AG09309 (cell line): Measurements from ENCODE around the gene NAA80.

Experiments
- DNase-seq: peaks from one replicate; pipeline ENCODE4 v3.0.0-alpha.2; 2010; ENCODE audit warnings: low read depth
- H3K4me3 ChIP-seq: 2 replicates; pipeline ENCODE4 v1.5.1; 2011; ENCODE audit warnings: mild to moderate bottlenecking, low read depth, low read length, moderate library complexity; ENCODE audit not compliant: control insufficient read depth
- TF ChIP-seq, protein P1 (sequence below): IDR thresholded peaks from 2 replicates; pipeline ENCODE4 v1.5.1; 2011; ENCODE audit warnings: mild to moderate bottlenecking, low read depth, low read length, inconsistent platforms; ENCODE audit not compliant: insufficient read depth, control insufficient read depth; ENCODE audit errors: missing control alignments

Gene NAA80

DNA sequence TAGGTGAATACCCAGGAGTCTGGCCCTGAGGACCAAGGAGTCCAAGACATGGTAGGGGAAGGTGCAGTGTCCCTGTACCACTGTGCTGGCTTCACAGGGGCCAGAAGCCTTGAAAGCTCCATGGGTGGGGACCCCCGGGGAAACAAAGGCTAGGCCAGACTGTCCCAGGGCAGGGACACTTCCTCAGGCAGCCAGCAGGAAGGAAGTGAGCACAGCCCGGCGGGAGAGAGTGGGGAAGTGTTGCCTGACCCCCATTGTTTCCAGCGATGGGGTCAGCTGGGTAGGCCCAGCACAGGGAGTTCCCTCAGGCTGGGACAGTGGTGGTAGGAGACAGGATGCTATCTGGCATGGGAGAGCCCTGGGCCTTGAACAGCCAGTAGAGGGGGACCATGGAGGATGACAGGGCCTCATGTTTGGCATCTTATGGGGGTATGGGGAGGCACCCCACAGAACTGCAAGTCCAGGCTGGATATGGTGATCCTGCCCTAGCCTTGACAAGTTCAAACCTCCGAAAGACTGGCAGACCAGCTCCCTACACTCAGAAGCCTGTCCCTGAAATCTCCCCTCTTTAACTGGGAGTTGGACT lies 24.5 kb upstream of the NAA80 start:
- TF ChIP-seq, protein P1, sequence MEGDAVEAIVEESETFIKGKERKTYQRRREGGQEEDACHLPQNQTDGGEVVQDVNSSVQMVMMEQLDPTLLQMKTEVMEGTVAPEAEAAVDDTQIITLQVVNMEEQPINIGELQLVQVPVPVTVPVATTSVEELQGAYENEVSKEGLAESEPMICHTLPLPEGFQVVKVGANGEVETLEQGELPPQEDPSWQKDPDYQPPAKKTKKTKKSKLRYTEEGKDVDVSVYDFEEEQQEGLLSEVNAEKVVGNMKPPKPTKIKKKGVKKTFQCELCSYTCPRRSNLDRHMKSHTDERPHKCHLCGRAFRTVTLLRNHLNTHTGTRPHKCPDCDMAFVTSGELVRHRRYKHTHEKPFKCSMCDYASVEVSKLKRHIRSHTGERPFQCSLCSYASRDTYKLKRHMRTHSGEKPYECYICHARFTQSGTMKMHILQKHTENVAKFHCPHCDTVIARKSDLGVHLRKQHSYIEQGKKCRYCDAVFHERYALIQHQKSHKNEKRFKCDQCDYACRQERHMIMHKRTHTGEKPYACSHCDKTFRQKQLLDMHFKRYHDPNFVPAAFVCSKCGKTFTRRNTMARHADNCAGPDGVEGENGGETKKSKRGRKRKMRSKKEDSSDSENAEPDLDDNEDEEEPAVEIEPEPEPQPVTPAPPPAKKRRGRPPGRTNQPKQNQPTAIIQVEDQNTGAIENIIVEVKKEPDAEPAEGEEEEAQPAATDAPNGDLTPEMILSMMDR, result no peak
- no peak overlapping the region for H3K4me3 ChIP-seq
- no peak for DNase-seq

DNA sequence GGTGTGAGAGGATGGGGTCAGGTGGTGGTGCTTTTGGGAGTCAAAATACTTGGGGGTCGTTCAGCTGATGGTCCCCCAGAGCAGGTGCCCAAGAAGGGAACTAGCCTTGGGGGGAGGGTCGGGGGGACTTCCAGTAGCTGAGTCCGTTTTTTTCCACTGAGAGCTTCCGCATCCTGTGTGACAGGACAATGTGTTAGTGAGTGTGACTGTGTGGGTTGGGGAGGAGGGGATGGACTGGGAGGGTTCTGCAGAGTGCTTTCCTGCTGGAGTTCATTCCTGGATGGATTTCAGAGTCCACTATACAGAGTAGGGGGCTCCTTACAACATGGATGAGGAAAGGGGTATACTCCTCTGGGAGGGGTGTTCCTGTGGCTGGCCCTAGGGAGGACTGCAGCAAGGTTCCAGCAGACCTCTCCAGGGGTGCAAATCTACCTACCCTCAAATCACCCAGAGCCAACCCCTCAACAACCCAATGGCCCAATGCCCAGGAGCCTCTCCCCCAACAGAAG lies 23.9 kb upstream of the NAA80 start:
- DNase-seq, result no peak
- no peak overlapping the region for H3K4me3 ChIP-seq
- TF ChIP-seq, protein P1, result no peak

DNA sequence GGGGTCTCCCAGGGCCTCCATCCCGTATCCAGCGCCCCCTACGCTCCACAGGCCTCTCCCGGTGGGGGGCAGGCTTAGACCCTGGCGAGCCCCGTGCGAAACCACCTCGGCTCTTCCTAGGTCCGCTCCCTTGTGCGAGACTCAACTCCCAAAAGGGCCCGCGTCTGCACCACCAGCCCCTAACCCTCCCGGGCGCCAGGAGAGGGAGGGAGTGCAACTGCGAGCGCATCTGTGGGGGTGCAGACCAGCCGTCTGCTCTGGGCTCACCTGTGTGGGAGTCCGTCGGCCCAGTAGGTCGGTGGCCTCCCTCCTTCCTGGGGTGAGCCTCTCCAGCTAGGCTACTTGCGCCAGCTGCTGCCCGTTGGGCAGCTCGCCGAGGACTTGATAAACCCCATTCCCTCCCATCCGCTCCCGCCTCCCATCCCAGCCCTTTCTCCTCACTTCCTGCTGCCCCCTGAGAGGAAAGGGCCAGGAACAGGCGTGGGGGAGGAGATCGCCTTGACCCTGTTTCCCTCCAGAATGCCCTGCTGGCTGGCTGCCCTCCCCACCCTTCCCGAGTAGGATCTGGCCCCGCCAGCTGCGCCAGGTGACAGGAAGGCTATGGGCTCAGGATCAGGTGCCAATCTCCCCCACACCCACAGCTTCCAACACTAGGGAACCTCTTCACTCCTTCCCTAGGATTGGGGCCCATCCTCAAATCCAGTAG lies 23.3 kb upstream of the NAA80 start, which contains the start of gene HYAL2:
TSS of gene HYAL2 (minus strand) at position 360 of the 706 bp plus-strand sequence. CDS start 2,256 bp downstream, outside the sequence.
- TF ChIP-seq, protein P1, result no peak
- H3K4me3 ChIP-seq, result peak within 1 kb of the TSS; percentile 61
- no peak for DNase-seq

DNA sequence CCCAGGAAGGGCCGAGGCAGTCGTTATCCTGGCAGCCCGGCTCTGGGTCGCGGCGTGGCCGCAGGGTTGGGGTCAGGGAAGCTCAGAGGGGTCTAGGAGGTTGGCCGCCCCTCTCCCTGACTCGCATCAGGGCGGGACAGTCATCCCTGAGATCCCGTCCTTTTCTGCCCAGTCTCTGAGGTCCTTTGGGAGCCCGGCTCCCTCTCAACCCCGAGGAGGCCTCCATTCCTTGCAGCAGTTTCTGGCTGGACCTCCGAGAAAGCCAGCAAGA lies 22.8 kb upstream of the NAA80 start:
- H3K4me3 ChIP-seq, result peak overlapping the region; percentile 61
- TF ChIP-seq, protein P1, result no peak
- no peak for DNase-seq

DNA sequence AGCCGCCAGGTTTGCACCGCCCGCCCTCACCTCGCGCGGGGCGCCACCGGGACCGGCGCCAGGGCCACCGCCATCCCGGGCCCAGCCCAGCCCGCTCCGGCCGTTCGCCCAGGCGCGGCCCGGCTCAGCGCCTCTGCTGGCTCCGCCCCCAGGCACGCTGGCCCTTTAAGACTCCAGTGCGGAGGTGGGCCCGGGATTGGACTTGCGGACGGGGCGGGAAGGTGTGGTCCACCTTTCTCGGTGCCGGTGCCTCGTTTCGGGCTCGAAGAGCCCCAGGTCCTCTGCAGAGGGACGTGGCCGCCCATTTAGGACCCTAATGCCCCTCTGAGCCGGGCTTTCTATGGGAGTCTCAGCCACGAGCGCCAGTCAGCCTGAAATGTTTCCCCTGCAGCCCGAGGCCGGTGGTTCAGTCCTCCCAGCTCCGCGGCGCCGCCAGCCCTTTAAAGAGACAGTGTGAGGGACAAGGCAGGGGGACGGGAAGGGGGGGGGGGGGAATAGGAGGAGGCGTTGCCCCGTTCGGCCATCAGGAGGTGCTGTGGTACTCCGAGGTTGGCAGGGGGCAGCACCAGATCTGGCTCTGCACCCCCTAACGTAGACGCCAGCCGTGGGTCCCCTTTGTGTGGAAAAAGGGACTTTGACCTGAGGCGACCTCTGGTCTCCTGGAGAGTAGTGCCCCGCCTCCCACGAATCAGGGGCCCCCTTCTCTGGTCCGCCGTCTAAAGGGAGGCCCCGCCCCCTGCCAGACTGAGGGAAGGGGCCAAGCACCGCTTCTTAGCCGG lies 22.3 kb upstream of the NAA80 start:
- H3K4me3 ChIP-seq, result peak overlapping the region; percentile 61
- TF ChIP-seq, protein P1, result peak; percentile 34

DNA sequence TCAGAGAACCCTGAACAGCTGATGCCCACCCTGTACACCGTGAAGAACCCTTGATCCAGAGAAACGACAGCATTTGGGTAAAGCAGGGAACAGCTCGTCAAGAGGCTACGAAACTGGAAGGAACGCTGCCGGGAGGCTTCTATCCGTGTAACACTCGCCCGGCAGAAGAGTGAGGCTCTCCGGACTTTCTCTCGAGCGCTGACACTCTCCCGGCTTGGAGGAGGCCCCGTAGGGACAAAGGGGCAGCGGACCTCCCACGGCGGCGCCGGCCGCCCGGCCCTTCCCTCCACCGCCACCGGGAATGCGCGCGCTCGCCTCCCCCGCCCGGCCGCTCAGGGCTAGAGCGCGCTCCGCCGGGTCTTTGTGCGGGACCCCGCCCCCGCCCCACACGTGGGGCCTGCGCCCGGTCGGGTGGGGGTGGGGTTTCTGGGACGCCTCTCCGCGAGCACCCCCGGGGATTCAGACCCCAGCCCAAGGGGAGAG lies 21.7 kb upstream of the NAA80 start:
- TF ChIP-seq, protein P1, result no peak
- no peak for DNase-seq
- H3K4me3 ChIP-seq, result peak overlapping the region; percentile 61

More for the DNA sequence above, 22.3 kb upstream of the NAA80 start:
- no peak for DNase-seq
